SU-DHL-6 (cell line): Measurements from ENCODE around the gene PIK3R6.

ENCODE experiments used
- CTCF ChIP-seq: fragments of 200-600 bp; sonication (generic); IDR thresholded peaks from one replicate; pipeline ENCODE4 v1.5.1; 2017; ENCODE audit warnings: antibody characterized with exemption, mild to moderate bottlenecking, low read length, moderate library complexity; ENCODE audit not compliant: insufficient read depth, poor library complexity, severe bottlenecking
- EZH2phosphoT487 ChIP-seq: fragments of 200-600 bp; sonication (generic), shearing (Covaris generic); conservative IDR thresholded peaks from 2 replicates; pipeline ENCODE4 v1.6.1; 2018; ENCODE audit warnings: mild to moderate bottlenecking, antibody characterized with exemption, low read length, moderate library complexity, mixed read lengths

GRCh38 chr17:8791248-8791909, 76.1 kb downstream of the PIK3R6 start:
- TF ChIP-seq CTCF (no peak), EZH2phosphoT487 (no peak)
